Cardiac muscle cell (in vitro differentiated cells and primary cell): ENCODE data around the gene C19orf67. TPM values are rescaled to one million over a fixed set of nuclear protein-coding genes. Genes with fewer than 3 reads are reported as not detected.

Experiments
- DNase-seq, 2 donors: peaks; one replicate each; pipeline versions ENCODE4 v3.0.0 to v3.0.0-alpha.2; 2010 to 2017; ENCODE audit warnings: low read depth in 1 of 2, low spot score in 1 of 2
- H3K27ac ChIP-seq: fragments of 200-600 bp; sonication (generic); 2 replicates; pipeline ENCODE4 v1.5.1; 2016
- H3K27me3 ChIP-seq: fragments of 200-600 bp; sonication (generic); 2 replicates; pipeline ENCODE4 v1.6.0; 2016; ENCODE audit warnings: control low read depth
- H3K36me3 ChIP-seq: fragments of 200-600 bp; sonication (generic); 2 replicates; pipeline ENCODE4 v1.5.1; 2016; ENCODE audit warnings: control low read depth
- H3K4me1 ChIP-seq: fragments of 200-600 bp; sonication (generic); 2 replicates; pipeline ENCODE4 v1.8.1; 2017; ENCODE audit warnings: low read depth, mild to moderate bottlenecking, mixed run types
- H3K4me3 ChIP-seq: fragments of 200-600 bp; sonication (generic); 2 replicates; pipeline ENCODE4 v1.5.1; 2016; ENCODE audit warnings: mild to moderate bottlenecking
- H3K9me3 ChIP-seq: fragments of 200-600 bp; sonication (generic); 2 replicates; pipeline ENCODE4 v1.5.1; 2017; ENCODE audit warnings: low read depth, mild to moderate bottlenecking, control low read depth
- polyA plus RNA-seq: library from polyadenylated mRNA; unstranded; fragments of >200 nt; fragmentation: Nextera tagmentation; extraction: Ambion mirVana; gene quantifications from 2 replicates; pipeline ENCODE4 v1.2.1, GENCODE V29; 2016
- total RNA-seq: library from RNA; depleted of rRNA; stranded (reverse); fragments of >200 nt; gene quantifications from 2 replicates; pipeline ENCODE4 v1.2.3, GENCODE V29; 2016
- TF ChIP-seq, protein P1 (sequence below): IDR thresholded peaks from 2 replicates; pipeline ENCODE4 v1.5.1; 2012; ENCODE audit warnings: low read depth, mild to moderate bottlenecking, low read length

C19orf67 gene
- total and polyA plus RNA-seq, 2 experiments from 2014 or later: 7.5 to 14.2 TPM

- Histone ChIP-seq H3K36me3 (no peaks in the 10 kb centered on the region), H3K4me3 (peak overlapping the region; percentile 85), H3K4me1 (peaks cover 48% of the 10 kb centered on the region), H3K9me3 (no peaks in the 10 kb centered on the region), H3K27me3 (no peaks in the 10 kb centered on the region), H3K27ac (peak overlapping the region; percentile 75)
- DNase-seq: no peak
- TF ChIP-seq, protein P1, sequence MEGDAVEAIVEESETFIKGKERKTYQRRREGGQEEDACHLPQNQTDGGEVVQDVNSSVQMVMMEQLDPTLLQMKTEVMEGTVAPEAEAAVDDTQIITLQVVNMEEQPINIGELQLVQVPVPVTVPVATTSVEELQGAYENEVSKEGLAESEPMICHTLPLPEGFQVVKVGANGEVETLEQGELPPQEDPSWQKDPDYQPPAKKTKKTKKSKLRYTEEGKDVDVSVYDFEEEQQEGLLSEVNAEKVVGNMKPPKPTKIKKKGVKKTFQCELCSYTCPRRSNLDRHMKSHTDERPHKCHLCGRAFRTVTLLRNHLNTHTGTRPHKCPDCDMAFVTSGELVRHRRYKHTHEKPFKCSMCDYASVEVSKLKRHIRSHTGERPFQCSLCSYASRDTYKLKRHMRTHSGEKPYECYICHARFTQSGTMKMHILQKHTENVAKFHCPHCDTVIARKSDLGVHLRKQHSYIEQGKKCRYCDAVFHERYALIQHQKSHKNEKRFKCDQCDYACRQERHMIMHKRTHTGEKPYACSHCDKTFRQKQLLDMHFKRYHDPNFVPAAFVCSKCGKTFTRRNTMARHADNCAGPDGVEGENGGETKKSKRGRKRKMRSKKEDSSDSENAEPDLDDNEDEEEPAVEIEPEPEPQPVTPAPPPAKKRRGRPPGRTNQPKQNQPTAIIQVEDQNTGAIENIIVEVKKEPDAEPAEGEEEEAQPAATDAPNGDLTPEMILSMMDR: no peak
Measured at GRCh38 chr19:14116918-14117578, 31.5 kb upstream of the C19orf67 start.

DNA sequence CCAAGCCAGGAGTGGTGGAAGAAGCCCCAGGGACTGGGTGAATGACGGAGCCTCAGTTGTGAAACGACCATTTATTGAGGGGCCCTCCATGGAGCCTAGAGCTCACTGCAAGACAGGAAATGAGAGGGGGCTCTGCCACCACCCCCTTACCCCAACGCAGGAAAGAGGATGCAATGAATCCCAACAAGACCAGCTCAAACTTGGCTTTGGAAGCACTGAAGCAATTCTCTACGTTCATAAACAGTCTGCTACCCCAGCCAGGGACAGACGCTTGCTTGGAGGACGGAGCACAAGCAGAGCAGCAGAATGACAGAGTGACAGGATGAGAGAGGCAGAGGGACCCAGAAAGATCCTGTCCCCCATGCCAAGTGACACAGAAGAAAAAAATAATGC lies 30.9 kb upstream of the C19orf67 start:
- no peaks in the 10 kb centered on the region for H3K27me3 ChIP-seq
- TF ChIP-seq, protein P1: no peak
- peaks cover 48% of the 10 kb centered on the region for H3K4me1 ChIP-seq
- DNase-seq: no peak
- peak overlapping the region; percentile 85 for H3K4me3 ChIP-seq
- peak overlapping the region; percentile 75 for H3K27ac ChIP-seq
- no peaks in the 10 kb centered on the region for H3K9me3 ChIP-seq
- H3K36me3 ChIP-seq: no peaks in the 10 kb centered on the region

- no peaks in the 10 kb centered on the region for H3K36me3 ChIP-seq
- H3K4me3 ChIP-seq: peak overlapping the region; percentile 85
- H3K4me1 ChIP-seq: peaks cover 48% of the 10 kb centered on the region
- TF ChIP-seq, protein P1: no peak
- DNase-seq: no peak
- peak overlapping the region; percentile 75 for H3K27ac ChIP-seq
- no peaks in the 10 kb centered on the region for H3K9me3 ChIP-seq
- no peaks in the 10 kb centered on the region for H3K27me3 ChIP-seq
Measured at GRCh38 chr19:14115756-14116155, 30.2 kb upstream of the C19orf67 start.

DNA sequence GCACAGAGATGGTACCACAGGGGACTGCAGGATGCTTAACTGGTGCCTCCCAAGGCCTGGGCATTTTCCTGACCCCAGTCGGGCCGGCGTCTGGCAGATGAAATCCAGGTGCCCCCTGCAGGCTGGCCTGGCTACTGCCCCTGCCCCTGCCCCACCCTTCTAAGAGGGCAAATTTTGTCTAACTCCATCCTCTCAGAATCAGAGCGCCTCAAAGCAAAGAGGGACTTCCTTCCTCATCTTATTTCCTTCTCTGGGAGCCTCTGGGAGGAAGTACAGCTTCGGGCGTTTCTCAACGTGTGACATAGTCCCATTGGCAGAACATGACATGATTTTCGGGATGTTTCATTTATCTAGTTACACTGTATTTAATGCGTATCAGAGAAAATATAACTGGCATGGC lies 29.3 kb upstream of the C19orf67 start:
- Histone ChIP-seq H3K36me3 (no peaks in the 10 kb centered on the region), H3K4me3 (no peak overlapping the region), H3K27me3 (no peaks in the 10 kb centered on the region), H3K27ac (no peak overlapping the region), H3K4me1 (peaks cover 46% of the 10 kb centered on the region), H3K9me3 (no peaks in the 10 kb centered on the region)
- DNase-seq: peak; percentile 39 to 44
- TF ChIP-seq, protein P1: peak; percentile 52

GRCh38 chr19:14114439-14114838 lies 28.9 kb upstream of the C19orf67 start:
- H3K4me1 ChIP-seq: peaks cover 42% of the 10 kb centered on the region
- DNase-seq: no peak
- H3K27me3 ChIP-seq: no peaks in the 10 kb centered on the region
- H3K27ac ChIP-seq: no peak overlapping the region
- TF ChIP-seq, protein P1: no peak
- no peaks in the 10 kb centered on the region for H3K36me3 ChIP-seq
- H3K4me3 ChIP-seq: no peak overlapping the region
- no peaks in the 10 kb centered on the region for H3K9me3 ChIP-seq
